ENCODE data around the gene CNNM3.
"Not testable (repeated sequence)": the region's sequence is repeated elsewhere in the genome, so short reads cannot be mapped to it uniquely, and the experiment has no call there.

The CNNM3 gene

GRCh38 chr2:96841701-96842495 lies 25.8 kb downstream of the CNNM3 start:
- peak in 1 of 3 donors; percentile 18 for DNase-seq

GRCh38 chr2:96842600-96842999 lies 26.5 kb downstream of the CNNM3 start:
- no peak for DNase-seq

DNA sequence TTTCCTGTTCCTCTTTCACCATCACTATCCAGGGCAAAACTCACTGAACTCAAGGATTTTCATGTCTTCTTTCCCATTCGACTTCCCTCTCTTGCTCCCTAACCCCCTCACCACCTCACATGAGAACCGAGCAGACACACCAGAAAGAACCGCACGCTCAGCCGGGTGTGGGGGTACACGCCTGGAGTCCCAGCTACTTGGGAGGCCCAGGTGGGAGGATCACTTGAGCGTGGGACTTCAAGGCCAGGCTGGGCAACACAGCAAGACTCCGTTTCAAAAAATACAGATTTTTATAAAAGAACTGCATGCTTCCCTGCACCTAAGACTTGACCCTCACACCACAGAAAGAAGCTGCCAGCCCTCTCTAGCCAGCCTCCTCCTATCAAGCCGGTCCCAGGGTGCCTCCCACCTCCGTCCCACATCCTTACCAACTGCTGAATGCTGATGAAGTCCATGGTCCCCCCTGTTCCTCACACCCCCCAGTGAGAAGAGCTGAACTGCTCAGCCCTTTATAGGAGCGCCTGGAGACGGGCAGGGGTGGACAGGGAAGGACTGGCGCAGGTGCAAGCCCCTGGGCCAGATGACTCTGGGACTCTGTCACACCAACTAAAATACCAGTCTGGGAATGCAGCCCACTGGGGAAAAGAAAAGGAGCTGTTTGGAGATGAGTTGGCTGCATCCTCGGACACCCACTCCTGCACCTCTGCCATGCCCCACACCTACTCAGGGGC lies 27.6 kb downstream of the CNNM3 start, which contains the start of gene ANKRD23:
Gene ANKRD23 (minus strand): TSS at position 484 of the 731 bp plus-strand sequence. CDS start 29 bp downstream, at position 455.
- no peak for DNase-seq

DNA sequence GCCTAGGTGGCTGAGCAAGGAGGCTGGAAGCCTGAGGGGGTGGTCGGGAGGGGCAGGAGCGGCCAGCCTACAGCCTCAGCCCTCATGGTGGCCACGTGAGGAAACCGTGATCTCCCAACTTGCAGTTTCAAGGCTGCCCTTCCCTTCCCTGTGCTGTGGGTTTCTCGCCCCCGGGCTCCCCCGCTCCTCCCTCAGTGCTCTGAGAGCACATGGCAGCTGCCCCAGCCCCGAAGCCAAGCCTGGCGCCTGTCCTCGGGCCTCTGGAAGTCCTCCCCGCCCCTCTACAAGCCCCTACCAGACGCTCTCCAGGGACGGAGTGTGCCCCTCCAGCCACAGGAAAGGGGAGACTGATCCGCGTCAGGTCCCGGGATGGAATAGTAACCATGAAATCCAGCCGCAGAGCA lies 28.3 kb downstream of the CNNM3 start:
- DNase-seq: no peak

GRCh38 chr2:96846825-96847224 lies 30.8 kb downstream of the CNNM3 start:
- DNase-seq: no peak

GRCh38 chr2:96847586-96847985 lies 31.5 kb downstream of the CNNM3 start:
- DNase-seq: no peak

DNA sequence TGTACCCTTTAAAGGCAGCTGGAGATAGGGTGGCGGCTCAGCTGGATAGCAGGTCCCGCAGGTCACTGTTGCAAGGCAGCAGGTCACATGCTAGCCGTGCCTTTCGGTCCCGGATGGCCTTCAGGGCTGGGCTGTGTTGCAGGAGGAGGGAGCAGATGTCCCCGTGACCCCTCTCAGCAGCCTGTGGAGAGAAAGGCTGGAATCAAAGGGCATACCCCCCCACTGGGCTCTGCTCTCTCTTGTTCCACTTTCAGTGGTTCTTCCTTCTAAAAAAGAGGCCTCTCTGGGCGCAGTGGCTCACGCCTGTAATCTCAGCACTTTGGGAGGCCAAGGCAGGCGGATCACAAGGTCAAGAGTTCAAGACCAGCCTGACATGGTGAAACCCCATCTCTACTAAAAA lies 32.2 kb downstream of the CNNM3 start:
- no peak for DNase-seq

GRCh38 chr2:96852667-96853066 lies 36.6 kb downstream of the CNNM3 start:
- no peak for DNase-seq

DNA sequence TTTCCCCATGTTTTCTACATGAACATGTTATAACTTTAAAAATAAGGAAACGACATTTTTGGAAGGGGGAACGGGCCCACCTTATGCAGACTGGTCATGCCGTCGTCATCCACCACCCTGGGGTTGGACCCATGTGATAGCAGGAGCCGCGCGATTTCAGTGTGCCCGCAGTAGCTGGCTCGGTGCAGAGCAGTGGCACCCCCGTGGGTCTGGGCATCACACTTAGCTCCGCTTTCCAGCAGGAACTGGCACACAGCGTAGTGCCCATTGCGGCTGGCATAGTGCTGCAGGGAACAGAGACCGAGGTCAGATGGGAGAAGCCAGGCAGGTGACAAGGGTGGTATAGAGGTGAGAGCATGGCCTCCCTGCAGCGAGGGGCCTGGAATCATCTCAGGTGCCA lies 37.3 kb downstream of the CNNM3 start:
- DNase-seq: no peak

DNA sequence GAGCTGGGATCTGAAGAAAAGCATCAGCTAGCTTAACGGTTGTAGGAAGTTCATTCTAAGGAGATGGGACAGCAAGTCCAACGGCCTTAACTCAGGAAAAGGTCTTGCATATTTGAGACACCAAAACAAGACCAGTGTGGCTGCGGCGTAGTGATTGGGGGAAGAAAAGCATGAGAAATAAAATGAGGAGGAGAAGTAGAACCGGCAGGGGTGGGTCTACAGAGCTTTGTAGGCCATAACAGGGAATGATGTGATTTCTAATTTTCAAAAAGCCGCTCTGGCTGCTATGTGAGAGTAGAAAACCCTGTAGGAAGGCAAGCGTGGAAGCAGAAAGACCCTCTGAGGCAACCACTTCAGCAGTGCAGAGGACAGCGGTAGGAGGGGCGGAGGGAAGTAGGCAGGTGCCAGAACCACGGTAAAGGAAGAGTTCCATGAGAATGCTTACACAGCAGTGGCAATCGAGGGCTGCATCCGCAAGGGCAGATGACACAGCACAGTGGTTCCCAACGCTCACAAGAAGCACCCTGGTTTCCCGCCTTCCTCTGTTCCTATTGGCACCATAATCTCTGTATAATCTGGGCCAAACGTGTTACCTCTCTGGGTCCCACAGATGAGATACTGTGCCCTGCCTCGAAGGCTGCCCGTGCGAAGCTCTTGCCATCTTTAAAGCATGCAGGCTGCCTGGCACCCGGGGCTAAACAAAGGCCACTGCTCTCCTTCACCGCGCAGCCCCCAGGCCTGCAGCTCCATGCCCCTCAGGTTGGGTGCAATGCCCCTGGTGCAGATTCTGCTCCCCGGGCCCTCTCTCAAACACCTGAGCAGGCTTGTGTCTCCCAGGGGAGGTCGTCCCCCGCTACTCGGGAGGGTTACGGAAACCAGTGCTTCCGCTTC lies 41.0 kb downstream of the CNNM3 start:
- DNase-seq: peak; percentile 41 to 51 (median 46)

DNA sequence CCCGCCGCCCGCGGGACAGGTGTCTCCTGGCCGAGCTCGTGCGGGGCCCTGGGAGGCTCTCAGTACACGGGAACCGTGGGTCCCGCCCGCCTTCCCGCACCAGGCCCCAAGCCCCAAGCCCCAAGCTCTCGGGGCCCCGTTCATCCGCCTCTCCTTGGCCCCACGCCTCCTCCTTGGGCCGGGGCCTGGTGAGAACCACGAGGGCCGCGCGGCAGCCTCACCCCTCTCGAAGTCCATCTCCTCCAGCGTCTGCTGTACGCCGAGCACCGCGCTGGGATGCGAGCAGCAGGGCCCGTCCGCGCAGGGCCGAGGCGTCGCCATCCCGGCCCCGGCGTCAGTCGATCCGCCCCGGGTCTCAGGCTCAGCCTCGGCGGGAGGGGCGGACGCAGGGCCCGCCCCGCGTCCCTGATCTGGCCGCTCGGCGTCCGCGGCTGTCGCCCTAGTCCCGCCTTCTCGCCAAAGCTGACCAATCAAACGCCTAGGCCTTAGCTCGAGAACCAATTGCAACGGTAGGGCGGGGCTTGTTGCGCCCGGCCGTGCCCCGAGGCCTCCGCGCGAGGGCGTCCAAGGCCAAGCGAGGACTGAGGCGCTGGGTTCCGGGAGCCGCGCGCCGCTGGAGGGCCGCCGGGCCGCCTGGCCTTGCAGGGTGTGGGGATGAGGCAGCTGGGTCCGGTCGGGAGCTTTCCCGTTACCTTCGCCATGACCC lies 41.8 kb downstream of the CNNM3 start, which contains the start of gene ANKRD39:
Gene ANKRD39 (minus strand): TSS at position 350 of the 706 bp plus-strand sequence. CDS start 29 bp downstream, at position 321.
- peak; percentile 99 to 100 (median 100) for DNase-seq

GRCh38 chr2:96859099-96859649 lies 43.1 kb downstream of the CNNM3 start:
- no peak for DNase-seq

- no peak for DNase-seq
These were observed 43.6 kb downstream of the CNNM3 start for GRCh38 chr2:96859681-96860064.

GRCh38 chr2:96860065-96861029 lies 44.3 kb downstream of the CNNM3 start:
- DNase-seq: peak in 1 of 3 donors; percentile 24

- DNase-seq: no peak
These were observed 45.0 kb downstream of the CNNM3 start for GRCh38 chr2:96861074-96861473.

- DNase-seq: not testable (repeated sequence)
These were observed 47.0 kb downstream of the CNNM3 start for GRCh38 chr2:96863056-96863455.

DNA sequence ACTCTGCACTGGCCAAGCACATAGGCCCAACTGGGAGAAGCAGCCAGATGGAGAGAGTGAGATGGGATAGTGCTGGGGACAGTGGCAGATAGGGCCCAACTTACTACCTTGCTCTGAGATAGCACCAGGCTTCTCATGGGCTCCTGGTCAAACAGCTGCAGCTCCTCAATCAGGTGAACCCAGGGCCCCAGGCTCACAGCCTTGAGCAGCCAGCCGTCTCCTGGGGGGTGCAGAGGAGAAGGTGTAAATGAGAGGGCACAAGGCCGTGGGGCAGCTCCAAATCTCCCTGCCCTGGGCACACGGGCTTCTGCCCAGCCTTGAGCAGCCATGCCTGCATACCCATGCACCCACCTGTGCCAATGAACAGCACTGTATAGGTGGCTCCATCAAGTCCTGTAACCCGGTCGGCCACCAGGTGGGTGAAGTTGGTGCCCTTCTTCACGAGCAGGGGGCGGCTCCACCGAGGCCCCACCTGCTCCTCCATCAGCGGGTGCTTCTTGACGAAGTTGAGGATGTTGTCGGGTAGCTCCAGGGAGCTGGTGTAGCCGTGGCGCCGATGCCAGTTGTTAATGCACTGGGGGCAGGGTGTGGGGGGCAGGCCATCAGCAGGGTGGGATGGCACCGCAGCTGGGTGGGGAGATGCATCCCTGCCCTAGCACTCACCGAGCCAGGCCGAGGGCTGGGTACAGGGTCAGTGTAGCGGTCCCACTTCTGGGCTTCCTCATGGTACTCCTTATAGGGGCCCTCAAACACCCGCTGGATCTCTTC lies 47.7 kb downstream of the CNNM3 start:
- DNase-seq: no peak

DNA sequence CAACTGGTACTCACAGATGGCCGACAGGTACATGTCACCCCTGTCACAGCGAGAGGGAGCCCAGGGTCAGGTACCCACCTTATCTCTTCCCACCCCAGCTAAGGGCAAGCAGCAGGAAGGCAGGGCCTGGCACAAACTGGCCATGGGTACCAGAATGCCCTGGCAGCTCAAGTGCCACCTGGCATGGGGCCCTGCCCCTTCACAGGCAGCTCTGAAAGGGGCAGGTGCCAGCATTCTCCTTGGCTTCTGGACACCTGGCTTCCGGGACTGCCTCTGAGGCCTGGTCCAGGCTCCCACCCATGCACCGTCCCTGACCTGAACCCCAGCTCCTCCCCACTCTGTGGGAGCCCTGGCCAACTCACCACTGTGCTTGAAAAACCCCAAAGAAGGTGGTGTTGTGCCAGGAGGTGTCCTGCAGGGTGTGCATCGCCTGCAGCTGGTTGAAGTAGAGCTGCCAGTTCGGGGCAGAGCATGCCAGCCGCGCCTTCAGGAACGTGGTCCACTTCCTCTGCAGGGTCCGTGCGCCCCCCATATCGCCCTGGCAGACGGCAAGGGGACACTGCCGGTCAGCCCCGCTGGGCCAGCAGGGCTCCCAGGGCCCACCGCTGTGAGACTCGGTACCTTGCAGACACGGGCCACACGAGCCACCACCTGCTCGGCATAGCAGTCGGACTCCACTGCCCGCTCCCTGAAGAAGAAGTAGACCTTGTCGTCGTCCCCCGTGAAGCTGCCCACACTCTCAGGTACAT lies 48.4 kb downstream of the CNNM3 start:
- no peak for DNase-seq

- no peak for DNase-seq
These were observed 49.6 kb downstream of the CNNM3 start for GRCh38 chr2:96865654-96866053.
